ENCODE results near the gene RBFOX1. TPM values are rescaled to one million over a fixed set of nuclear protein-coding genes. Genes with fewer than 3 reads are reported as not detected.

The RBFOX1 gene
- total RNA-seq, 1 donor from 2014 or later, result not detected

- intact Hi-C loops (cut with micrococcal nuclease), result no loop called here
These were observed 265.0 kb downstream of the RBFOX1 start for GRCh38 chr16:7597677-7598076.

GRCh38 chr16:7601100-7601499, 268.5 kb downstream of the RBFOX1 start:
- intact Hi-C loops (cut with micrococcal nuclease), result no loop called here

GRCh38 chr16:7602291-7602950, 269.8 kb downstream of the RBFOX1 start:
- intact Hi-C loops (cut with micrococcal nuclease), result no loop called here

GRCh38 chr16:7605812-7606211, 273.2 kb downstream of the RBFOX1 start:
- intact Hi-C loops (cut with micrococcal nuclease), result no loop called here

- intact Hi-C loops (cut with micrococcal nuclease), result no loop called here
These were observed 280.0 kb downstream of the RBFOX1 start for GRCh38 chr16:7612671-7613070.

- intact Hi-C loops (cut with micrococcal nuclease), result no loop called here
These were observed 280.9 kb downstream of the RBFOX1 start for GRCh38 chr16:7613518-7613917.

GRCh38 chr16:7614021-7614795, 281.6 kb downstream of the RBFOX1 start:
- intact Hi-C loops (cut with micrococcal nuclease), result no loop called here

- intact Hi-C loops (cut with micrococcal nuclease), result no loop called here
These were observed 282.9 kb downstream of the RBFOX1 start for GRCh38 chr16:7615565-7615964.

- intact Hi-C loops (cut with micrococcal nuclease), result no loop called here
These were observed 292.5 kb downstream of the RBFOX1 start for GRCh38 chr16:7624871-7625766.

GRCh38 chr16:7628981-7629380, 296.3 kb downstream of the RBFOX1 start:
- intact Hi-C loops (cut with micrococcal nuclease), result no loop called here

GRCh38 chr16:7629571-7629970, 296.9 kb downstream of the RBFOX1 start:
- intact Hi-C loops (cut with micrococcal nuclease), result no loop called here

- intact Hi-C loops (cut with micrococcal nuclease), result no loop called here
These were observed 304.8 kb downstream of the RBFOX1 start for GRCh38 chr16:7637446-7637845.

- intact Hi-C loops (cut with micrococcal nuclease), result no loop called here
These were observed 305.7 kb downstream of the RBFOX1 start for GRCh38 chr16:7638306-7638705.

GRCh38 chr16:7640334-7640733, 307.7 kb downstream of the RBFOX1 start:
- intact Hi-C loops (cut with micrococcal nuclease), result no loop called here

- intact Hi-C loops (cut with micrococcal nuclease), result no loop called here
These were observed 311.5 kb downstream of the RBFOX1 start for GRCh38 chr16:7644176-7644575.

- intact Hi-C loops (cut with micrococcal nuclease), result no loop called here
These were observed 312.2 kb downstream of the RBFOX1 start for GRCh38 chr16:7644811-7645210.

- intact Hi-C loops (cut with micrococcal nuclease), result no loop called here
These were observed 314.3 kb downstream of the RBFOX1 start for GRCh38 chr16:7646821-7647500.

- intact Hi-C loops (cut with micrococcal nuclease), result no loop called here
These were observed 317.8 kb downstream of the RBFOX1 start for GRCh38 chr16:7650431-7650830.

- intact Hi-C loops (cut with micrococcal nuclease), result no loop called here
These were observed 319.3 kb downstream of the RBFOX1 start for GRCh38 chr16:7651803-7652570.

GRCh38 chr16:7653746-7654461, 321.3 kb downstream of the RBFOX1 start:
- intact Hi-C loops (cut with micrococcal nuclease), result no loop called here
